Liver (tissue), 9 donors: ENCODE results near the gene CPO. TPM values are rescaled to one million over a fixed set of nuclear protein-coding genes. Genes with fewer than 3 reads are reported as not detected.

Experiments
- DNase-seq: peaks from one replicate; pipeline ENCODE4 v3.0.0-alpha.2; 2017; ENCODE audit warnings: low spot score
- H3K27ac ChIP-seq, 2 donors: one replicate each; pipeline ENCODE4 v1.7.0; 2013; ENCODE audit warnings: inconsistent platforms in 2 of 2, low read length in 2 of 2, control low read depth in 1 of 2, low read depth in 1 of 2, mild to moderate bottlenecking in 1 of 2
- H3K27me3 ChIP-seq, 4 donors: one replicate each; pipeline versions ENCODE4 v1.6.1 to v1.7.0; 2013; ENCODE audit warnings: low read length in 3 of 4, inconsistent platforms in 1 of 4, mild to moderate bottlenecking in 1 of 4, moderate library complexity in 1 of 4; ENCODE audit not compliant: control insufficient read depth in 4 of 4, insufficient read depth in 4 of 4
- H3K36me3 ChIP-seq, 4 donors: one replicate each; pipeline versions ENCODE4 v1.6.1 to v1.7.0; 2013; ENCODE audit warnings: low read length in 3 of 4, mild to moderate bottlenecking in 3 of 4, low read depth in 1 of 4, moderate library complexity in 1 of 4; ENCODE audit not compliant: control insufficient read depth in 4 of 4, insufficient read depth in 3 of 4
- H3K4me1 ChIP-seq, 4 donors: one replicate each; pipeline versions ENCODE4 v1.6.1 to v1.7.0; 2013; ENCODE audit warnings: low read length in 3 of 4, mild to moderate bottlenecking in 3 of 4, moderate library complexity in 1 of 4; ENCODE audit not compliant: control insufficient read depth in 4 of 4, insufficient read depth in 4 of 4
- H3K4me3 ChIP-seq, 3 donors: one replicate each; pipeline versions ENCODE4 v1.6.1 to v1.7.0; 2013; ENCODE audit warnings: low read length in 3 of 3, control low read depth in 1 of 3, low read depth in 1 of 3, mild to moderate bottlenecking in 1 of 3
- H3K9ac ChIP-seq, 2 donors: one replicate each; pipeline ENCODE4 v1.7.0; 2013; ENCODE audit warnings: low read length in 2 of 2, mild to moderate bottlenecking in 2 of 2, moderate library complexity in 2 of 2, control low read depth in 1 of 2, low read depth in 1 of 2
- H3K9me3 ChIP-seq, 4 donors: one replicate each; pipeline versions ENCODE4 v1.6.1 to v1.7.0; 2013; ENCODE audit warnings: low read length in 3 of 4; ENCODE audit not compliant: control insufficient read depth in 4 of 4
- ATF3 ChIP-seq: IDR thresholded peaks from 2 replicates; pipeline ENCODE4 v1.6.1; 2016; ENCODE audit warnings: antibody characterized with exemption
- CTCF ChIP-seq: fragments of 150-350 bp; IDR thresholded peaks from 2 replicates; pipeline ENCODE4 v1.5.1; 2017; ENCODE audit warnings: improper control_type of control experiment, low read depth, low read length; ENCODE audit not compliant: missing input control
- EGR1 ChIP-seq, 2 donors: IDR thresholded peaks; 2 replicates each; pipeline ENCODE4 v1.6.1; 2016 to 2018; ENCODE audit warnings: antibody characterized with exemption in 2 of 2, low read depth in 2 of 2
- FOXA1 ChIP-seq: IDR thresholded peaks from 2 replicates; pipeline ENCODE4 v1.6.1; 2016; ENCODE audit warnings: antibody characterized with exemption
- FOXA2 ChIP-seq: IDR thresholded peaks from 2 replicates; pipeline ENCODE4 v1.6.1; 2016; ENCODE audit warnings: antibody characterized with exemption
- GABPA ChIP-seq, 2 donors: IDR thresholded peaks in 1 of 2; conservative IDR thresholded peaks in 1 of 2; 2 replicates each; pipeline ENCODE4 v1.6.1; 2016; ENCODE audit warnings: antibody characterized with exemption in 2 of 2, mild to moderate bottlenecking in 1 of 2, moderate library complexity in 1 of 2
- HNF4A ChIP-seq, 2 donors: conservative IDR thresholded peaks; 2 replicates each; pipeline ENCODE4 v1.6.1; 2016; ENCODE audit warnings: antibody characterized with exemption in 2 of 2, mild to moderate bottlenecking in 2 of 2
- HNF4G ChIP-seq: IDR thresholded peaks from 2 replicates; pipeline ENCODE4 v1.6.1; 2016; ENCODE audit warnings: antibody characterized with exemption
- JUND ChIP-seq, 2 donors: IDR thresholded peaks; 2 replicates each; pipeline ENCODE4 v1.6.1; 2016; ENCODE audit warnings: antibody characterized with exemption in 2 of 2
- NR2F2 ChIP-seq: IDR thresholded peaks from 2 replicates; pipeline ENCODE4 v1.6.1; 2016; ENCODE audit warnings: antibody characterized with exemption
- RAD21 ChIP-seq, 2 donors: IDR thresholded peaks; 2 replicates each; pipeline ENCODE4 v1.6.1; 2016; ENCODE audit warnings: antibody characterized with exemption in 2 of 2, mild to moderate bottlenecking in 2 of 2
- REST ChIP-seq: IDR thresholded peaks from 2 replicates; pipeline ENCODE4 v1.6.1; 2016; ENCODE audit warnings: antibody characterized with exemption, mild to moderate bottlenecking
- RXRA ChIP-seq, 2 donors: IDR thresholded peaks; 2 replicates each; pipeline ENCODE4 v1.6.1; 2017 to 2018; ENCODE audit warnings: antibody characterized with exemption in 2 of 2, mild to moderate bottlenecking in 1 of 2
- SP1 ChIP-seq: IDR thresholded peaks from 2 replicates; pipeline ENCODE4 v1.6.1; 2018; ENCODE audit warnings: antibody characterized with exemption, mild to moderate bottlenecking
- TAF1 ChIP-seq: conservative IDR thresholded peaks from 2 replicates; pipeline ENCODE4 v1.6.1; 2016; ENCODE audit warnings: antibody characterized with exemption, mild to moderate bottlenecking
- YY1 ChIP-seq: IDR thresholded peaks from 2 replicates; pipeline ENCODE4 v1.6.1; 2016; ENCODE audit warnings: antibody characterized with exemption, mild to moderate bottlenecking
- ZBTB33 ChIP-seq: IDR thresholded peaks from 2 replicates; pipeline ENCODE4 v1.6.1; 2016; ENCODE audit warnings: antibody characterized with exemption
- WGBS: extraction: QIAGEN DNeasy Blood & Tissue Kit; methylation state at CpG from one replicate; pipeline ENCODE4 v1.1.7; 2013; 5-methylcytosine and 5-hydroxymethylcytosine counted together
- polyA plus RNA-seq, 2 donors: library from polyadenylated mRNA; stranded (reverse) in 1 of 2; unstranded in 1 of 2; fragments of 200-250 nt in 1 of 2; fragments of >200 nt in 1 of 2; fragmentation: Nextera tagmentation in 1 of 2; extraction: Ambion mirVana in 1 of 2; gene quantifications; one replicate each; pipeline versions ENCODE4 v1.2.1 to v1.2.3, GENCODE V29; 2013 to 2015
- total RNA-seq, 2 donors: library from RNA; depleted of rRNA; stranded (reverse); fragments of >200 nt; gene quantifications; one replicate each; pipeline ENCODE4 v1.2.3, GENCODE V29; 2014
- TF ChIP-seq, protein P1 (sequence below): IDR thresholded peaks from 2 replicates; pipeline ENCODE4 v1.6.1; 2016; ENCODE audit warnings: antibody characterized with exemption
- donor health status: healthy.
- donor health status: healthy.
- donor health status: healthy.
- donor health status: healthy.
- donor health status: healthy.

CPO gene
- total and polyA plus RNA-seq, 4 donors: 0.07 to 0.31 (median 0.25) TPM; not detected in 1

DNA sequence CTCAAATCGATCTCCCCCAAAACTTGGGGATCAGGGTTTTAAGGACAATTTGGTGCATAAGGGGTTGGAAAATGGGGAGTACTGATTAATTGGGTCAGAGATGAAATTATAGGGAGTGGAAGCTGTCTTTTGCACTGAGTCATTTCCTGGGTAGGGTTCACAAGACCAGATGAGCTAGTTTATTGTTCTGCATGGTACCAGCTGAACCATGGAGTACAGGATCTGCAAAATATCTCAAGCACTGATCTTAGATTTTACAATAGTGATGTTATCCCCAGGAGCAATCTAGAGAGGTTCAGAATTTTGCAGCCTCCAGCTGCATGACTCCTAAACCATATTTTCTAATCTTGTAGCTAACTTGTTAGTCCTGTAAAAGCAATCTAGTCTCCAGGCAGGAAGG lies 73.1 kb downstream of the CPO start:
- Histone ChIP-seq H3K27ac (no peak overlapping the region), H3K27me3 (peaks cover 0 to 3% (median 0%) of the 10 kb centered on the region in 4 donors), H3K4me1 (no peaks in the 10 kb centered on the region), H3K9ac (no peak overlapping the region), H3K4me3 (no peak overlapping the region), H3K36me3 (no peaks in the 10 kb centered on the region), H3K9me3 (no peaks in the 10 kb centered on the region)
- no peak for DNase-seq
- WGBS: 44% methylated on average over 1 of the region's 1 CpG
- no peak for TF ChIP-seq FOXA1
- TF ChIP-seq, protein P1, sequence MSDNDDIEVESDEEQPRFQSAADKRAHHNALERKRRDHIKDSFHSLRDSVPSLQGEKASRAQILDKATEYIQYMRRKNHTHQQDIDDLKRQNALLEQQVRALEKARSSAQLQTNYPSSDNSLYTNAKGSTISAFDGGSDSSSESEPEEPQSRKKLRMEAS: no peak
- TF ChIP-seq TAF1: no peak
- TF ChIP-seq GABPA (IDR thresholded peaks at IDR 0.05 in 1 of 2, conservative IDR thresholded peaks at IDR 0.05 in 1 of 2): no peak
- no peak for TF ChIP-seq JUND (IDR thresholded peaks at IDR 0.05)
- no peak for TF ChIP-seq ZBTB33
- no peak for TF ChIP-seq ATF3
- TF ChIP-seq FOXA2: no peak
- no peak for TF ChIP-seq YY1
- no peak for TF ChIP-seq NR2F2
- no peak for TF ChIP-seq HNF4G
- no peak for TF ChIP-seq SP1
- no peak for TF ChIP-seq RAD21 (IDR thresholded peaks at IDR 0.05)
- TF ChIP-seq REST: no peak
- no peak for TF ChIP-seq CTCF
- no peak for TF ChIP-seq EGR1 (IDR thresholded peaks at IDR 0.05; ENCODE audit: low read depth in 2 of 2)
- no peak for TF ChIP-seq HNF4A (conservative IDR thresholded peaks at IDR 0.05)
- no peak for TF ChIP-seq RXRA (IDR thresholded peaks at IDR 0.05)

- H3K4me3 ChIP-seq: no peak overlapping the region
- H3K9me3 ChIP-seq: no peaks in the 10 kb centered on the region
- TF ChIP-seq GABPA (IDR thresholded peaks at IDR 0.05 in 1 of 2, conservative IDR thresholded peaks at IDR 0.05 in 1 of 2) (no peak), FOXA2 (no peak)
- H3K27ac ChIP-seq: no peak overlapping the region
- WGBS: 84% methylated on average over 2 of the region's 2 CpGs
- no peak for DNase-seq
- H3K9ac ChIP-seq: no peak overlapping the region
- no peaks in the 10 kb centered on the region for H3K36me3 ChIP-seq
- no peaks in the 10 kb centered on the region for H3K4me1 ChIP-seq
- H3K27me3 ChIP-seq: peaks cover 0 to 3% (median 0%) of the 10 kb centered on the region in 4 donors
Observed at GRCh38 chr2:207014424-207014823, 75.1 kb downstream of the CPO start.
